Endometrial microvascular endothelial cells (primary cell): ENCODE measurements around the gene GJB3. TPM values are rescaled to one million over a fixed set of nuclear protein-coding genes. Genes with fewer than 3 reads are reported as not detected.

Experiments
- in situ Hi-C: cut with HindIII; loops from 2 replicates; pipeline ENCODE4 v1.10.0; 2017; ENCODE audit warnings: low sequenced_read_pairs, low pct_unique_long_range_greater_than_20kb; ENCODE audit errors: inconsistent ontology term
- total RNA-seq: library from RNA; depleted of rRNA; stranded (reverse); fragments of >200 nt; gene quantifications from one replicate; pipeline ENCODE4 v1.2.3, GENCODE V29; 2015; ENCODE audit errors: inconsistent ontology term

Gene GJB3
- total RNA-seq, 1 donor from 2014 or later = not detected

GRCh38 chr1:34780528-34780927 lies 486 bp upstream of the GJB3 start:
- in situ Hi-C loops = no loop called here

- in situ Hi-C loops = no loop called here
Observed at GRCh38 chr1:34781844-34782391, 904 bp downstream of the GJB3 start.

GRCh38 chr1:34784751-34785221 lies 3.8 kb downstream of the GJB3 start:
- in situ Hi-C loops = no loop called here

GRCh38 chr1:34785231-34785874 lies 4.3 kb downstream of the GJB3 start:
- in situ Hi-C loops = no loop called here

- in situ Hi-C loops = no loop called here
Observed at GRCh38 chr1:34785875-34786470, 5.0 kb downstream of the GJB3 start.

GRCh38 chr1:34786521-34787325 lies 5.7 kb downstream of the GJB3 start:
- in situ Hi-C loops = no loop called here

GRCh38 chr1:34787461-34788420 lies 6.7 kb downstream of the GJB3 start:
- in situ Hi-C loops = no loop called here

- in situ Hi-C loops = no loop called here
Observed at GRCh38 chr1:34790985-34791384, 10.0 kb downstream of the GJB3 start.

- in situ Hi-C loops = no loop called here
Observed at GRCh38 chr1:34792424-34792823, 11.4 kb downstream of the GJB3 start.

- in situ Hi-C loops = no loop called here
Observed at GRCh38 chr1:34792868-34793727, 12.1 kb downstream of the GJB3 start, which contains the start of gene GJA4. Gene GJA4 (plus strand): TSS chr1:34792999. CDS start chr1:34794214, 1,215 bp downstream.

- in situ Hi-C loops = no loop called here
Observed at GRCh38 chr1:34794001-34794789, 13.2 kb downstream of the GJB3 start.

GRCh38 chr1:34794790-34795180 lies 13.8 kb downstream of the GJB3 start:
- in situ Hi-C loops = no loop called here

GRCh38 chr1:34795916-34796315 lies 14.9 kb downstream of the GJB3 start:
- in situ Hi-C loops = no loop called here

GRCh38 chr1:34796990-34797389 lies 16.0 kb downstream of the GJB3 start:
- in situ Hi-C loops = no loop called here

- in situ Hi-C loops = no loop called here
Observed at GRCh38 chr1:34800214-34800613, 19.2 kb downstream of the GJB3 start.

- in situ Hi-C loops = no loop called here
Observed at GRCh38 chr1:34803770-34804169, 22.8 kb downstream of the GJB3 start.

GRCh38 chr1:34806396-34806795 lies 25.4 kb downstream of the GJB3 start:
- in situ Hi-C loops = no loop called here
